Sigmoid colon (tissue), 7 donors: ENCODE data around the gene RGSL1. TPM values are rescaled to one million over a fixed set of nuclear protein-coding genes. Genes with fewer than 3 reads are reported as not detected.

Experiments
- DNase-seq: peaks from one replicate; pipeline ENCODE4 v3.0.0-alpha.2; 2019
- H3K27ac ChIP-seq, 4 donors: fragments of 200-600 bp; sonication (generic); one replicate each; pipeline ENCODE4 v1.5.1; 2016 to 2019; ENCODE audit warnings: mild to moderate bottlenecking in 1 of 4
- H3K27me3 ChIP-seq, 3 donors: fragments of 200-600 bp; sonication (generic); one replicate each; pipeline ENCODE4 v1.5.1; 2019; ENCODE audit warnings: mild to moderate bottlenecking in 1 of 3
- H3K36me3 ChIP-seq, 4 donors: fragments of 200-600 bp; sonication (generic); one replicate each; pipeline ENCODE4 v1.5.1; 2016 to 2019
- H3K4me1 ChIP-seq, 4 donors: fragments of 200-600 bp; sonication (generic); one replicate each; pipeline ENCODE4 v1.5.1; 2017 to 2019
- H3K4me3 ChIP-seq, 4 donors: fragments of 200-600 bp; sonication (generic); one replicate each; pipeline ENCODE4 v1.5.1; 2017 to 2019; ENCODE audit warnings: mild to moderate bottlenecking in 2 of 4, moderate library complexity in 1 of 4
- H3K9me3 ChIP-seq, 4 donors: fragments of 200-600 bp in 3 of 4; sonication (generic) in 3 of 4; one replicate each; pipeline versions ENCODE4 v1.5.1 to v1.6.1; 2013 to 2019
- CTCF ChIP-seq, 4 experiments: fragments of 450-650 bp in 3 of 4; fragments of 200-600 bp in 1 of 4; IDR thresholded peaks; one replicate each; pipeline ENCODE4 v1.5.1; 2016 to 2019; ENCODE audit warnings: antibody characterized with exemption in 4 of 4, mild to moderate bottlenecking in 3 of 4, moderate library complexity in 2 of 4
- EP300 ChIP-seq, 4 donors: sonication (generic); formaldehyde crosslinking; IDR thresholded peaks; one replicate each; pipeline ENCODE4 v1.6.1; 2017; ENCODE audit warnings: antibody characterized with exemption in 4 of 4
- POLR2A ChIP-seq, 2 donors: fragments of 450-650 bp; IDR thresholded peaks; one replicate each; pipeline ENCODE4 v1.6.1; 2016; ENCODE audit warnings: antibody characterized with exemption in 2 of 2, mild to moderate bottlenecking in 2 of 2, moderate library complexity in 2 of 2
- POLR2AphosphoS5 ChIP-seq, 4 donors: sonication (generic); formaldehyde crosslinking; IDR thresholded peaks; one replicate each; pipeline ENCODE4 v1.6.1; 2017; ENCODE audit warnings: antibody characterized with exemption in 4 of 4
- WGBS, 2 donors: extraction: QIAGEN DNeasy Blood & Tissue Kit; methylation state at CpG; one replicate each; pipeline ENCODE4 v1.1.7; 2013; 5-methylcytosine and 5-hydroxymethylcytosine counted together
- intact Hi-C: fragments of 100-400 bp; cut with DNase I; formaldehyde crosslinking; loops from one replicate; pipeline ENCODE4 v1.15.1; 2023
- polyA plus RNA-seq, 3 donors: library from polyadenylated mRNA; stranded (reverse); fragments of 200-250 nt; gene quantifications; one replicate each; pipeline ENCODE4 v1.2.3, GENCODE V29; 2013
- total RNA-seq, 4 donors: library from RNA; depleted of rRNA; stranded (reverse); fragments of >200 nt; gene quantifications; one replicate each; pipeline ENCODE4 v1.1.0, GENCODE V29; 2016
- donor health status: healthy with polysubstance abuse.
- donor health status: Bipolar disorder and iron deficiency.
- donor health status: healthy.

Gene RGSL1
- total and polyA plus RNA-seq, 7 donors = not detected

- Histone ChIP-seq H3K9me3 (peaks cover 0 to 2% (median 0%) of the 10 kb centered on the region in 4 donors), H3K27ac (no peak overlapping the region), H3K27me3 (peaks cover 0 to 18% (median 0%) of the 10 kb centered on the region in 3 donors), H3K4me1 (peaks cover 0 to 14% (median 12%) of the 10 kb centered on the region in 4 donors), H3K4me3 (no peak overlapping the region), H3K36me3 (no peaks in the 10 kb centered on the region)
- no peak for TF ChIP-seq POLR2AphosphoS5 (IDR thresholded peaks at IDR 0.05)
- TF ChIP-seq POLR2A (IDR thresholded peaks at IDR 0.05) = no peak
- no peak for TF ChIP-seq EP300 (IDR thresholded peaks at IDR 0.05)
- no peak for TF ChIP-seq CTCF (IDR thresholded peaks at IDR 0.05)
- no peak for DNase-seq
- intact Hi-C loops = no loop called here
- WGBS, 2 donors = 57 to 68% methylated on average over 3 of the region's 3 CpGs
These were observed 42.2 kb upstream of the RGSL1 start for GRCh38 chr1:182407724-182408123.

DNA sequence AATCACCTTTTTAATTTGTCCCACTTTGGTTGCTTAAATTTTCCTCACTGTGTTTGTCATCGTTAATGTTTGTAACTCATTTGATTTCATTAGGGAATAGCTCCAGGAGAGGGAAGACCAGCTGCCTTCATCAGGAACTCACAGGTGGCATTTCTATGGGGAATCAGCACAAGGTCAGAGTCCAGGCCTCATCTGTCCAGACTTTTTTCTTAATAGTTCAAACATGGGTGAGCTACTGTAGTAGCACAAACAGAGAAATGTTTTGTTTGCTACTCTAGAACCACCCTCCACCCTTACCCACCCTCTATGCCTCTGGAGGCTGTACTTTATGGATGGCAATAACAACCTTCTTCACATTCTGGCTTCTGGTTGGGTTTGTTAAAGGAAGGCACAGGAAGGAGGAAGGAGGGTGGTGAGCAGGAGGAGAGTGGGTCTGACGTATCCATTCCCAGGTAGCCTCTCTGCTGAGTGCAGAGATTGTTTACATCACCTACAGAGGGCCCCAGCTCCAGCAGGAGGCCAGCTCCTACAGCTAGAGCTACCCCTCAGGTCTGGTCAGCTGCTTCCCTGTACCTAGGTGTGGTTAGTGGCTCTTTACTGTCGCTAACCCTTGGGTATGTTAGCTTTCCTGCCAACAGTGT is 41.4 kb upstream of the RGSL1 start:
- Histone ChIP-seq H3K27ac (no peak overlapping the region), H3K4me1 (peaks cover 0 to 16% (median 13%) of the 10 kb centered on the region in 4 donors), H3K4me3 (no peak overlapping the region), H3K27me3 (peaks cover 0 to 18% (median 0%) of the 10 kb centered on the region in 3 donors), H3K9me3 (peaks cover 0 to 2% (median 0%) of the 10 kb centered on the region in 4 donors), H3K36me3 (no peaks in the 10 kb centered on the region)
- DNase-seq = no peak
- intact Hi-C loops = no loop called here
- no peak for TF ChIP-seq EP300 (IDR thresholded peaks at IDR 0.05)
- TF ChIP-seq CTCF (IDR thresholded peaks at IDR 0.05) = no peak
- TF ChIP-seq POLR2AphosphoS5 (IDR thresholded peaks at IDR 0.05) = no peak
- no peak for TF ChIP-seq POLR2A (IDR thresholded peaks at IDR 0.05)
- WGBS, 2 donors = 17 to 57% methylated on average over 3 of the region's 3 CpGs

GRCh38 chr1:182410138-182410537 is 39.8 kb upstream of the RGSL1 start:
- TF ChIP-seq EP300 (IDR thresholded peaks at IDR 0.05) = no peak
- TF ChIP-seq CTCF (IDR thresholded peaks at IDR 0.05) = no peak
- TF ChIP-seq POLR2AphosphoS5 (IDR thresholded peaks at IDR 0.05) = no peak
- no peak for TF ChIP-seq POLR2A (IDR thresholded peaks at IDR 0.05)
- H3K27ac ChIP-seq = peak overlapping the region; percentile 8 to 71 (median 42)
- no peak for DNase-seq
- intact Hi-C loops = no loop called here
- no peak overlapping the region for H3K4me3 ChIP-seq
- 79 to 87% methylated on average over 4 of the region's 4 CpGs for WGBS, 2 donors
- peaks cover 0 to 2% (median 0%) of the 10 kb centered on the region in 4 donors for H3K9me3 ChIP-seq
- H3K4me1 ChIP-seq = peaks cover 0 to 16% (median 13%) of the 10 kb centered on the region in 4 donors
- no peaks in the 10 kb centered on the region for H3K36me3 ChIP-seq
- peaks cover 0 to 18% (median 0%) of the 10 kb centered on the region in 3 donors for H3K27me3 ChIP-seq

DNA sequence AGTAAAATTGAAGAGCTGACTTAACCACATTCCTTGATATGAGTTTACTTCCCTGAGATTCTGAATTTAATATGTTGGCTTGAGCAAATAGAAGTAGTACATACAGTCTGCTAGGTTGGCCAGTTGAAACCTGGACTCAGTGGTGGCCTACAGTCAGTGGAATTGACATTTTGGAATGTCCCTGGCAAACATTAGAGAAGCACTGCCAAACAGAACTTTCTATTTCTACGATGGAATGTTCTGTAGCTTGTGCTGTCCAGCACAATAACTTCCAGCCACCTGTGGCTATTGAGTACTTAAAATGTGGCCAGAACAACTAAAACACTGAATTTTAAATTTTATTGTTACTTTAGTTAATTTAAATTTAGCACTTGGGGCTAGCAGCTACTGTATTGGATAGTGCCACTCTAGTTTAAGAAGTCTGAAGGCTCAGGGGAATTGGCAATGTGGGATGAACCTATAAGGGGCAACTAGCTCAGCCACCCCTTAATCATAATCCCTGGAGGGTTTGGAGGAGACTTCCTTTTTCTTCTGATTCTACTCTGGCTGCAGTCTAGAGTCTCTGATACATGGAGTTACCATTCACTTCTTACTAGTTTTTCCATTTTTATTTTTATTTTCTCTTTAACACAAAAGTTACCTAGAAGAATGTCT is 39.2 kb upstream of the RGSL1 start:
- Histone ChIP-seq H3K4me1 (peaks cover 0 to 16% (median 13%) of the 10 kb centered on the region in 4 donors), H3K4me3 (no peak overlapping the region), H3K27me3 (peaks cover 0 to 18% (median 0%) of the 10 kb centered on the region in 3 donors), H3K27ac (peak overlapping the region; percentile 8 to 73 (median 42)), H3K9me3 (no peaks in the 10 kb centered on the region), H3K36me3 (no peaks in the 10 kb centered on the region)
- DNase-seq = no peak
- WGBS, 2 donors = 71 to 84% methylated on average over 1 of the region's 1 CpG
- TF ChIP-seq EP300 (IDR thresholded peaks at IDR 0.05) = peak in 1 of 4 donors; percentile 5
- no peak for TF ChIP-seq POLR2A (IDR thresholded peaks at IDR 0.05)
- no peak for TF ChIP-seq CTCF (IDR thresholded peaks at IDR 0.05)
- peak in 3 of 4 donors; percentile 42 to 70 (median 53) for TF ChIP-seq POLR2AphosphoS5 (IDR thresholded peaks at IDR 0.05)
- intact Hi-C loops = no loop called here
